ENCODE data around the gene LRRC55.

LRRC55 gene

GRCh38 chr11:57214494-57214893, 32.7 kb downstream of the LRRC55 start:
- TF ChIP-seq CTCF (IDR thresholded peaks at IDR 0.05; ENCODE audit: control insufficient read depth, insufficient read depth, low read depth, low read length, missing control alignments) = no peak
- no peak overlapping the region for H3K4me3 ChIP-seq (ENCODE audit: control insufficient read depth, low read depth, low read length)
- DNase-seq (ENCODE audit: low read depth) = peak; percentile 21

DNA sequence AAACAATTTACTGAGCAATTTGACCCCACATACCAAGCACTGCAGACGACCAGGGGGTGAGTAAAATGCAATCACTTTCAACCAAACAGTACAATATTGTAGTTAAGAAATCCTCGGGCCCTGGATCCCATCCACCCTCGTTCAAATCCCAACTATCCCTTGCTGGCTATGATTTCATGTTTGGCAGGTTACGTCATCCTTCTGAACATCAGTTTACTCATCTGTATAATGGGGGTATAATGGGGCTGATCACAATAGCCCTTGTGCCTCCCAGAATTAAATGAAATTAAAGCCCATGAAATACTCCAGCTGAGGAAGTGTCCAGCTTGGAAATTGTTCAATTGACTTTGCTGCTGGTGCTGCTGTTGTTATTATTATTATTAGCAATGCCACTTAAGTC, 34.7 kb downstream of the LRRC55 start:
- no peak overlapping the region for H3K4me3 ChIP-seq (ENCODE audit: control insufficient read depth, low read depth, low read length)
- DNase-seq (ENCODE audit: low read depth) = no peak
- no peak for TF ChIP-seq CTCF (IDR thresholded peaks at IDR 0.05; ENCODE audit: control insufficient read depth, insufficient read depth, low read depth, low read length, missing control alignments)

DNA sequence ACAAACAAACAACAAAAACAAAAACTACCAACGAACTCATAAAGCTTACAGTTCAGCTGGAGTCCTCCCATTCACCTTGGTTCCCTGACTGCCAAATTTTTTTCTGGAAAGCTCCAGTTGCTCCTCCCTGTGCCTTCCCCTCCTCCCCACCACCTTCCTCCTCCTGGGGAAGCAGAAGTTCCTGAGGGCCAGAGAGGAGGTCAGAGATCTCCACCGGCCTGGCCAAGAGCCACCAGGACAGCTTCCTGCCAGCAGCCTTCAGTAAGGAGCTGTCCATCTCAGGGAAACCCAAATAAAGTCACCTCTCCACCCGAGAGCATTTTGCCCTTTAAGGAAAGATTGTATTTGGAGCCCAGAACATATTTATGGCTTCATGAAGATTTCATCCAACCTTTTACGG, 35.3 kb downstream of the LRRC55 start:
- DNase-seq (ENCODE audit: low read depth) = no peak
- no peak for TF ChIP-seq CTCF (IDR thresholded peaks at IDR 0.05; ENCODE audit: control insufficient read depth, insufficient read depth, low read depth, low read length, missing control alignments)
- no peak overlapping the region for H3K4me3 ChIP-seq (ENCODE audit: control insufficient read depth, low read depth, low read length)

DNA sequence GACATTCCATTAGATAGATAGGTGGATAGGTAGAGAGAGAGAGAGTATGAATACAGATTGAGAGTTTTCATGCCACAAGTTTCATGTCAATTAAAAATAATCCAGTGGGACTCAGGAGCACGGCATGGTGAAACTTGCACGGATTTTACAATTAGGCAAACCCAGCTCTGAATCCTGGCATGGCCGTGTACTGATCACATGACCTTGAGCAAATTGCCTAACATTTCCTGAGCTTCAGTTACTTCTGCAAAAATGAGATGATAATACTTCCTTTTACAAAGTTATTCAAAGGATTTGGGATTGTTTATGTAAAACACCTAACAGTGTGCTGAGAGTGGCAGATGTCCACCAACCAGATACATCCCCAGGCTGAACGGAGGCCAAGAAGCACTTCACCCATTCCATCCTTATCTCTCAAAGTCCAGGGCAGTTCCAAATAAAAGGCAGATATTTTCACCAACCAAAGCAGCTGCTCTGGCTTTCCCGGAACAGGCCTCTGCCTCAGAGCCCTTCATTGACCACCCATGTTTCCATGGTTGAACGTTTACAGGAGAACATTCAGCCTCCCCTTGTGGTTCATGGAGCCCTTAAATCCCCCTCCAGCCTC, 37.4 kb downstream of the LRRC55 start:
- DNase-seq (ENCODE audit: low read depth) = no peak
- no peak for TF ChIP-seq CTCF (IDR thresholded peaks at IDR 0.05; ENCODE audit: control insufficient read depth, insufficient read depth, low read depth, low read length, missing control alignments)
- no peak overlapping the region for H3K4me3 ChIP-seq (ENCODE audit: control insufficient read depth, low read depth, low read length)

DNA sequence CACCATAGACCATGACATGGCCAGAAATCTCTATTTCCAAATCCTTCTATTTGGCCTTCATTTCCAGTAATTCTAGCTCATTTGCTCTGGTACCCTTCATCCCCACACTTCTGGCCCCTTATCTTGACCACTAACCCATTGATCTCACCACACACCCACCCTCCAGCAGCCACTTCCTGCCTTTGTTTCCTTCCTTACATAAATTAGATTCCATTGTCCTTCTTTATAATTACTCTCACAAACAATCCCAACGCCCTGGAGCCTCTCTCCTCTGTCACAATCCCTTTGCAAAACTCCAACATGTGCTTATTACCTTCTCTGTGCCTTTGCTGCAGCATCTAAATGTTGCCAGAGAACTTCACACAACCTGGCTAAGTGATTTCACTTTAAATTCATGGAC, 40.5 kb downstream of the LRRC55 start:
- TF ChIP-seq CTCF (IDR thresholded peaks at IDR 0.05; ENCODE audit: control insufficient read depth, insufficient read depth, low read depth, low read length, missing control alignments) = no peak
- no peak overlapping the region for H3K4me3 ChIP-seq (ENCODE audit: control insufficient read depth, low read depth, low read length)
- no peak for DNase-seq (ENCODE audit: low read depth)

DNA sequence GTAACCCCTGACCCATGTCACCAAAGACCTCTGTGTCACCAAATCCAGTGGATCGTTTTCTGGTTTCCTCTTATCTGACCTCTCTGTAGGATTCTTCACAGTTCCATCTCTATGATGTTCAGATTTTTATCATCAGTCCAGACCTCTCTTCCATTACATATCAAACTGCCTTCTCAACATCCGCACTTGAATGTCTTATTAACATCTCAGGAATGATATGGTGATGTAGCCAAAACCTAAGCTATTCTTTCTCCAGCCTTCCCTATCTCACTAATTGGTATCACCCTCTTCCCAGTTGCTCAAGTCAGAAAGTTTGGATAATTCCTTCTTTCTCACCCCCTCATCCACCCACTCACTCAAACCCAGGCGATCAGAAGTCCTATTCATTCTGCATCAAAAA, 41.8 kb downstream of the LRRC55 start:
- TF ChIP-seq CTCF (IDR thresholded peaks at IDR 0.05; ENCODE audit: control insufficient read depth, insufficient read depth, low read depth, low read length, missing control alignments) = no peak
- H3K4me3 ChIP-seq (ENCODE audit: control insufficient read depth, low read depth, low read length) = no peak overlapping the region
- DNase-seq (ENCODE audit: low read depth) = no peak

DNA sequence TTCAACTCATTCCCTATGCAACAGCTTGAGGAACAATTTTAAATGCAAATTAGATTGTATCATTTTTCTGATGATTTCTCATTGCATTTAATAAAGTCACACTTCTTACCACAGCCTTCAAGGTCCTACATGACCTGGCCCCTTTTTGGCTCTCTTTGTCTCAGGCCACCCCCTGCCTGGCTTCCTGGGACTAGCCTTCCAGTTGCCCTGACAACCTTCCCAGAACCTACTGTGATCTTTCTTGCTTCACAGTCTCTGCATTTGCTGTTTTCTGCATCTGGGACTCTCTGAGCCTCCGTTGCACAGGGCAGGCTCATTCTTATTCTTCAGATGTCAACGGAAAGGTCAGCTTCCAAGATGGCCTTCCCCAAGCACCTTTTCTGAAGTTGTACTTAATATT, 42.4 kb downstream of the LRRC55 start:
- no peak overlapping the region for H3K4me3 ChIP-seq (ENCODE audit: control insufficient read depth, low read depth, low read length)
- DNase-seq (ENCODE audit: low read depth) = no peak
- TF ChIP-seq CTCF (IDR thresholded peaks at IDR 0.05; ENCODE audit: control insufficient read depth, insufficient read depth, low read depth, low read length, missing control alignments) = no peak
